ENCODE data around the gene MORC3. TPM values are rescaled to one million over a fixed set of nuclear protein-coding genes. Genes with fewer than 3 reads are reported as not detected.

Gene MORC3
- total and polyA plus RNA-seq, 9 of the 15 experiments (the other 6 are each of a cell fraction or from before 2014, with no cell fraction given), result 12.7 to 53.7 (median 36.0) TPM

DNA sequence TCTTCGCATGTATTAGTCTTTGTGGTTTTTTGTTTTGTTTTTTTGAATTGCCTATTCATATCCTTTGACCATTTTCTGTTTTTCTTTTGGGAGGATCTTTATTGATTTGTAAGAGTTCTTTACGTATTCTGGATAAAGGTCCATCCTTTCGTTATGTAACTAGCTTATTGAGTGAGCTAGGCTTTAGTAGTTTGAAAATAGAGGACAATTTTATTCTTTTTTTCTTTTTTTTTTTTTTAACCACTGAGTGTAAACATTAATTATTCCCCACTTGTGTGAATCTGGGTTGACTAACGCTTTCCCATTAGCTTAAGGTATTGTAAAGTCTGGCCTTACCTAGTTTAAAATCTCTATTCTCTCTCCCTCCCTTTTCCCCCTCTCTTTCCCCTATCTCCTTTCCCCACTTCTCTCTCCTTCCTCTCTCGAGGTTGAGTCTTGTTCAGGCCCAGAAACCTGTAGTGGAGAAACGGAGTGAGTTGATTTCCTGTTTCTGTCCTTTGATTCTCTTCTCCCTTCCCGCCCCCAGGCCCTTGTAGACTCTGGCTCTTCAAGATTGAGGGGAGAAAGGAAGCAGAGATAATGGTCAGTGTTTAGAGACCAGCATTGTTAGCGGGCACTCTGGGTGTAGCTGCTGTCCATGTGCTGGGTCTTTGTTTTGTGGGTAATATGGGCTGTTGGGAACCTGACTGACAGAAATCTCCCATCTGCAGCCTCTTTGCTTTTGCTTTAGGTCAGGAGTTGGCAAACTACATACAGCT is 1.5 kb downstream of the MORC3 start (continued):
- TF ChIP-seq YY1 (IDR thresholded peaks at IDR 0.05; ENCODE audit: borderline replicate concordance in 1 of 3, control insufficient read depth in 1 of 3, extremely low read depth in 1 of 3, insufficient read depth in 3 of 3, insufficient read length in 1 of 3, insufficient replicate concordance in 2 of 3, low read depth in 1 of 3, low read length in 2 of 3) (peak in 1 of 3 experiments; percentile 10), ETV1 (tag; conservative IDR thresholded peaks at IDR 0.05; ENCODE audit: low read depth) (peak; percentile 11; the same call in 1 of the 2 replicates), TOE1 (IDR thresholded peaks at IDR 0.05; ENCODE audit: borderline replicate concordance) (peak; percentile 26; the same call in 1 of the 2 replicates), TOE1 (CRISPR knock-in tag; IDR thresholded peaks at IDR 0.05; ENCODE audit: borderline replicate concordance, low read depth) (no peak), RB1 (IDR thresholded peaks at IDR 0.05; ENCODE audit: low read depth) (peak; percentile 5; the same call in 1 of the 2 replicates), GABPB2 (CRISPR knock-in tag; conservative IDR thresholded peaks at IDR 0.05) (no peak), JUND (IDR thresholded peaks at IDR 0.05; ENCODE audit: borderline replicate concordance, low read depth, low read length) (no peak), JUND (tag; IDR thresholded peaks at IDR 0.05; ENCODE audit: borderline replicate concordance, low read depth, low read length) (peak; percentile 41; the same call in 1 of the 3 replicates), POLR2B (IDR thresholded peaks at IDR 0.05; ENCODE audit: low read depth, partially characterized antibody) (no peak), CEBPB (tag; IDR thresholded peaks at IDR 0.05) (no peak), MEF2A (IDR thresholded peaks at IDR 0.05; ENCODE audit: control insufficient read depth, low read depth, low read length) (0 out of 2 replicates have a peak, but pooled peaks have one; percentile 1), NFRKB (IDR thresholded peaks at IDR 0.05; ENCODE audit: low read depth) (0 out of 2 replicates have a peak, but pooled peaks have one; percentile 38), UBTF (IDR thresholded peaks at IDR 0.05; ENCODE audit: borderline replicate concordance in 1 of 2, low read depth in 2 of 2, low read length in 2 of 2) (peak in 1 of 2 experiments; percentile 68; a peak in 2 of 4 replicates), SUPT5H (IDR thresholded peaks at IDR 0.05) (no peak), HMGN3 (IDR thresholded peaks at IDR 0.05; ENCODE audit: borderline replicate concordance, extremely low read depth, insufficient read length, low read depth, low read length) (no peak), NR2F6 (CRISPR knock-in tag; IDR thresholded peaks at IDR 0.05) (no peak)
- TF ChIP-seq, protein P1, sequence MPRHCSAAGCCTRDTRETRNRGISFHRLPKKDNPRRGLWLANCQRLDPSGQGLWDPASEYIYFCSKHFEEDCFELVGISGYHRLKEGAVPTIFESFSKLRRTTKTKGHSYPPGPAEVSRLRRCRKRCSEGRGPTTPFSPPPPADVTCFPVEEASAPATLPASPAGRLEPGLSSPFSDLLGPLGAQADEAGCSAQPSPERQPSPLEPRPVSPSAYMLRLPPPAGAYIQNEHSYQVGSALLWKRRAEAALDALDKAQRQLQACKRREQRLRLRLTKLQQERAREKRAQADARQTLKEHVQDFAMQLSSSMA (CRISPR knock-in tag; IDR thresholded peaks at IDR 0.05), result no peak
- TF ChIP-seq, protein P2, sequence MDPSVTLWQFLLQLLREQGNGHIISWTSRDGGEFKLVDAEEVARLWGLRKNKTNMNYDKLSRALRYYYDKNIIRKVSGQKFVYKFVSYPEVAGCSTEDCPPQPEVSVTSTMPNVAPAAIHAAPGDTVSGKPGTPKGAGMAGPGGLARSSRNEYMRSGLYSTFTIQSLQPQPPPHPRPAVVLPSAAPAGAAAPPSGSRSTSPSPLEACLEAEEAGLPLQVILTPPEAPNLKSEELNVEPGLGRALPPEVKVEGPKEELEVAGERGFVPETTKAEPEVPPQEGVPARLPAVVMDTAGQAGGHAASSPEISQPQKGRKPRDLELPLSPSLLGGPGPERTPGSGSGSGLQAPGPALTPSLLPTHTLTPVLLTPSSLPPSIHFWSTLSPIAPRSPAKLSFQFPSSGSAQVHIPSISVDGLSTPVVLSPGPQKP (CRISPR knock-in tag; IDR thresholded peaks at IDR 0.05), result no peak
